ENCODE measurements around the gene THYN1.

DNA sequence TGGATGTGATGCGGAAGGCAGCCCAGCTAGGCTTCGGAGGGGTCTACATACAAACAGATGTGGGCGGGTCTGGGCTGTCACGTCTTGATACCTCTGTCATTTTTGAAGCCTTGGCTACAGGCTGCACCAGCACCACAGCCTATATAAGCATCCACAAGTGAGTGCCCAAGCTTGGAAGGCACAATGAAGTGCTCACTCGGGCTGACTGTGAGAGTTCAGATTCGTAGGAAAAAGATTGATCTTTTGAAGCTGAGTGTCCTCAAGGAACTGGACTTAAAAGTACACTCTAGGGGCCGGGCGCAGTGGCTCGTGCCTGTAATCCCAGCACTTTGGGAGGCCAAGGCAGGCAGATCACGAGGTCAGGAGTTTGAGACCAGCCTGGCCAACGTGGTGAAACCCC, 3.9 kb upstream of the THYN1 start:
- TF ChIP-seq, protein P1, sequence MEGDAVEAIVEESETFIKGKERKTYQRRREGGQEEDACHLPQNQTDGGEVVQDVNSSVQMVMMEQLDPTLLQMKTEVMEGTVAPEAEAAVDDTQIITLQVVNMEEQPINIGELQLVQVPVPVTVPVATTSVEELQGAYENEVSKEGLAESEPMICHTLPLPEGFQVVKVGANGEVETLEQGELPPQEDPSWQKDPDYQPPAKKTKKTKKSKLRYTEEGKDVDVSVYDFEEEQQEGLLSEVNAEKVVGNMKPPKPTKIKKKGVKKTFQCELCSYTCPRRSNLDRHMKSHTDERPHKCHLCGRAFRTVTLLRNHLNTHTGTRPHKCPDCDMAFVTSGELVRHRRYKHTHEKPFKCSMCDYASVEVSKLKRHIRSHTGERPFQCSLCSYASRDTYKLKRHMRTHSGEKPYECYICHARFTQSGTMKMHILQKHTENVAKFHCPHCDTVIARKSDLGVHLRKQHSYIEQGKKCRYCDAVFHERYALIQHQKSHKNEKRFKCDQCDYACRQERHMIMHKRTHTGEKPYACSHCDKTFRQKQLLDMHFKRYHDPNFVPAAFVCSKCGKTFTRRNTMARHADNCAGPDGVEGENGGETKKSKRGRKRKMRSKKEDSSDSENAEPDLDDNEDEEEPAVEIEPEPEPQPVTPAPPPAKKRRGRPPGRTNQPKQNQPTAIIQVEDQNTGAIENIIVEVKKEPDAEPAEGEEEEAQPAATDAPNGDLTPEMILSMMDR (IDR thresholded peaks at IDR 0.05) = no peak
- no peak for TF ChIP-seq POLR2AphosphoS5 (IDR thresholded peaks at IDR 0.05)
- TF ChIP-seq POLR2A (IDR thresholded peaks at IDR 0.05) = no peak
